Keratinocyte (primary cell): ENCODE data around the gene ANXA4. TPM values are rescaled to one million over a fixed set of nuclear protein-coding genes. Genes with fewer than 3 reads are reported as not detected.
"Not testable (repeated sequence)": the region's sequence is repeated elsewhere in the genome, so short reads cannot be mapped to it uniquely, and the experiment has no call there.

ENCODE experiments used
- DNase-seq: peaks from one replicate; pipeline ENCODE4 v3.0.0-alpha.2; 2011; ENCODE audit warnings: low read depth, missing footprints, low spot score
- FAIRE-seq: peaks from 2 replicates; lab custom pipeline; 2011; peaks lifted over from hg19 to GRCh38; lab: Jason Lieb, UNC
- H2AFZ ChIP-seq: 2 replicates; pipeline ENCODE4 v1.6.0; 2012; ENCODE audit warnings: low read length, control low read depth, inconsistent platforms; ENCODE audit not compliant: control insufficient read depth
- H3K27ac ChIP-seq: 2 replicates; pipeline ENCODE4 v1.5.1; 2011; ENCODE audit warnings: low read length; ENCODE audit not compliant: control insufficient read depth, insufficient read depth
- H3K27me3 ChIP-seq: 3 replicates; pipeline ENCODE4 v1.6.0; 2011; ENCODE audit warnings: low read length; ENCODE audit not compliant: control insufficient read depth, insufficient read depth; ENCODE audit errors: extremely low read depth
- H3K36me3 ChIP-seq, 2 experiments: 2 replicates in 1 of 2; 3 replicates in 1 of 2; pipeline ENCODE4 v1.5.1; 2011; ENCODE audit warnings: low read length in 2 of 2, mild to moderate bottlenecking in 1 of 2; ENCODE audit not compliant: control insufficient read depth in 2 of 2, insufficient read depth in 2 of 2; ENCODE audit errors: extremely low read depth in 1 of 2
- H3K4me1 ChIP-seq: 3 replicates; pipeline ENCODE4 v1.5.1; 2011; ENCODE audit warnings: low read length; ENCODE audit not compliant: control insufficient read depth, insufficient read depth; ENCODE audit errors: extremely low read depth
- H3K4me2 ChIP-seq: 3 replicates; pipeline ENCODE4 v1.6.0; 2011; ENCODE audit warnings: low read depth, low read length; ENCODE audit not compliant: control insufficient read depth, insufficient read depth; ENCODE audit errors: extremely low read depth
- H3K4me3 ChIP-seq, 3 experiments: fragments of 200-600 bp in 1 of 3; sonication (generic) in 1 of 3; 2 replicates in 2 of 3; 3 replicates in 1 of 3; pipeline ENCODE4 v1.5.1; 2011 to 2016; ENCODE audit warnings: low read length in 3 of 3, mild to moderate bottlenecking in 3 of 3, control low read depth in 2 of 3, inconsistent platforms in 1 of 3, low read depth in 1 of 3, mixed read lengths in 1 of 3, mixed run types in 1 of 3, moderate library complexity in 1 of 3; ENCODE audit not compliant: control insufficient read depth in 2 of 3, insufficient read depth in 2 of 3; ENCODE audit errors: extremely low read depth in 1 of 3
- H3K79me2 ChIP-seq: 2 replicates; pipeline ENCODE4 v1.6.0; 2012; ENCODE audit warnings: low read length; ENCODE audit not compliant: control insufficient read depth, insufficient read depth
- H3K9ac ChIP-seq: 3 replicates; pipeline ENCODE4 v1.6.0; 2011; ENCODE audit warnings: low read length; ENCODE audit not compliant: control insufficient read depth, insufficient read depth; ENCODE audit errors: extremely low read depth
- H3K9me1 ChIP-seq: 3 replicates; pipeline ENCODE4 v1.6.0; 2011; ENCODE audit warnings: low read length; ENCODE audit not compliant: control insufficient read depth, insufficient read depth; ENCODE audit errors: extremely low read depth
- H3K9me3 ChIP-seq: 2 replicates; pipeline ENCODE4 v1.5.1; 2012; ENCODE audit warnings: low read depth, low read length; ENCODE audit not compliant: control insufficient read depth
- H4K20me1 ChIP-seq: 3 replicates; pipeline ENCODE4 v1.6.0; 2011; ENCODE audit warnings: low read length; ENCODE audit not compliant: control insufficient read depth, insufficient read depth; ENCODE audit errors: extremely low read depth
- CTCF ChIP-seq, 3 experiments: IDR thresholded peaks in 1 of 3; conservative IDR thresholded peaks in 1 of 3; optimal IDR thresholded peaks in 1 of 3; 2 replicates in 2 of 3; 3 replicates in 1 of 3; pipeline versions ENCODE3 to v1.5.1; 2011; ENCODE audit warnings: low read length in 3 of 3, mild to moderate bottlenecking in 3 of 3, moderate library complexity in 2 of 3, control low read depth in 1 of 3, inconsistent platforms in 1 of 3; ENCODE audit not compliant: insufficient read depth in 2 of 3; ENCODE audit errors: extremely low read depth in 1 of 3
- EZH2 ChIP-seq: IDR thresholded peaks from one replicate; pipeline ENCODE4 v1.6.1; 2012; ENCODE audit warnings: inconsistent platforms, mild to moderate bottlenecking, low read length, moderate library complexity
- dilution Hi-C: fragments of 300-500 bp; cut with MboI; formaldehyde crosslinking; loops from one replicate; pipeline ENCODE4 v1.7.0; 2020; ENCODE audit warnings: low sequenced_read_pairs; ENCODE audit not compliant: extremely low pct_ligation_motif_present
- polyA plus RNA-seq, 5 experiments: library from polyadenylated mRNA; depleted of rRNA in 3 of 5; stranded (reverse) in 3 of 5; stranded (forward) in 1 of 5; unstranded in 1 of 5; fragments of >200 nt; gene quantifications; 1 replicate in 1 of 5; 2 replicates in 3 of 5; 3 replicates in 1 of 5; pipeline versions ENCODE4 v1.2.1 to v1.2.3, GENCODE V29; 2011 to 2012; ENCODE audit warnings: missing spikeins in 2 of 5, low read depth in 1 of 5, low replicate concordance in 1 of 5

Gene ANXA4
- polyA plus RNA-seq, 1 donor (not counting 4 experiments of a cell fraction or from before 2014, with no cell fraction given) = 209 TPM

DNA sequence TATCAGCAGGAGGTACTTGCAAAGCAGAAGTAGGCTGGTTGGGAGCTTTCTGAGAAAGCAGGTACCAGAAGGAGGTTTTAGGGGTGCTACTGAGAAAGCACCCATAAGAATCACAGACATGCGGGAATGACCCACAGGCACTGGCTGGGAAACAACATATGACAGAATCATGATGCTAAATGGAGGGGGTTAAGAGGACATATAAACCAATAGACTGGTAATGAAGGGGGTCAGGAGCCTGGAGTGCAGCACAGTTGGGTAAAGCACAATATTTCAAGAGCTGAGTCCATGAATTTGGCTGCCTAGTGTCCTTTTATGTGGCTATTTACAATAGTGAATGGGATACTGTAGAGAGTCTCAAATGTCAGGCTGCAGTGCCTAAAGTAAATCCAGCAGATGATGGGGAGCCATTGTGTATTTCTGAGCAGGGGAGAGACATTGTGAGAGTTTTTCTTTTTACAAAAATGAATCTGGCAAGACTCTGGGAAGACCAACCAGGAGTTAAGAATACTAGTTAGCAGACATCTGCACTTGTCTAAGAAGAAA lies 59.9 kb downstream of the ANXA4 start:
- H3K4me3 ChIP-seq = no peak overlapping the region
- H3K4me2 ChIP-seq = no peak overlapping the region
- no peak overlapping the region for H2AFZ ChIP-seq
- H3K36me3 ChIP-seq = peaks cover 10 to 12% of the 10 kb centered on the region in 2 experiments
- H3K27ac ChIP-seq = no peak overlapping the region
- FAIRE-seq (no peak), DNase-seq (no peak)
- no peak for TF ChIP-seq CTCF (optimal IDR thresholded peaks at IDR 0.05 in 1 of 3, IDR thresholded peaks at IDR 0.05 in 1 of 3, conservative IDR thresholded peaks at IDR 0.05 in 1 of 3; ENCODE audit: extremely low read depth in 1 of 3, insufficient read depth in 2 of 3, low read length in 3 of 3)
- no peak for TF ChIP-seq EZH2
- peaks cover 25% of the 10 kb centered on the region for H3K4me1 ChIP-seq
- H3K9ac ChIP-seq = no peak overlapping the region
- H3K79me2 ChIP-seq = no peaks in the 10 kb centered on the region
- H4K20me1 ChIP-seq = no peaks in the 10 kb centered on the region
- no peaks in the 10 kb centered on the region for H3K27me3 ChIP-seq
- peaks cover 4% of the 10 kb centered on the region for H3K9me1 ChIP-seq
- no peaks in the 10 kb centered on the region for H3K9me3 ChIP-seq
- dilution Hi-C loops = no loop called here

- H4K20me1 ChIP-seq, dilution Hi-C loops, H3K9me1 ChIP-seq, H3K4me2 ChIP-seq, FAIRE-seq, H3K27me3 ChIP-seq, H3K9ac ChIP-seq, H3K9me3 ChIP-seq, H3K4me3 ChIP-seq, H3K79me2 ChIP-seq, DNase-seq, H2AFZ ChIP-seq, H3K27ac ChIP-seq: not testable (repeated sequence)
- Histone ChIP-seq H3K36me3 (peaks cover 10 to 16% of the 10 kb centered on the region in 2 experiments), H3K4me1 (peaks cover 18% of the 10 kb centered on the region)
Measured at GRCh38 chr2:69802781-69803367, 60.9 kb downstream of the ANXA4 start.
